Measurements from ENCODE around the gene GPR39. TPM values are rescaled to one million over a fixed set of nuclear protein-coding genes. Genes with fewer than 3 reads are reported as not detected.

GPR39 gene
- total RNA-seq, 4 donors from 2014 or later, result 0.15 TPM; not detected in 3

- no peaks in the 10 kb centered on the region for H3K4me1 ChIP-seq
- TF ChIP-seq POLR2A (IDR thresholded peaks at IDR 0.05) (no peak), CTCF (IDR thresholded peaks at IDR 0.05 in 4 of 5, conservative IDR thresholded peaks at IDR 0.05 in 1 of 5) (no peak)
- no peaks in the 10 kb centered on the region for H3K9me3 ChIP-seq
- no peaks in the 10 kb centered on the region for H3K36me3 ChIP-seq
- H3K27ac ChIP-seq, result no peak overlapping the region
- intact Hi-C loops (cut with DNase I; ENCODE audit: low total_unique reads), result no loop called here
- no peaks in the 10 kb centered on the region for H3K27me3 ChIP-seq
- ATAC-seq, result no peak
- DNase-seq, result no peak
- H3K4me3 ChIP-seq, result no peak overlapping the region
- in situ Hi-C loops (cut with MboI; ENCODE audit: low sequenced_read_pairs in 4 of 4), result no loop called here
These were observed 33.3 kb downstream of the GPR39 start for GRCh38 chr2:132449868-132450267.

- ATAC-seq (no peak), DNase-seq (no peak)
- intact Hi-C loops (cut with DNase I; ENCODE audit: low total_unique reads), result no loop called here
- TF ChIP-seq CTCF (IDR thresholded peaks at IDR 0.05 in 4 of 5, conservative IDR thresholded peaks at IDR 0.05 in 1 of 5) (no peak), POLR2A (IDR thresholded peaks at IDR 0.05) (no peak)
- H3K27me3 ChIP-seq, result no peaks in the 10 kb centered on the region
- H3K27ac ChIP-seq, result no peak overlapping the region
- no peaks in the 10 kb centered on the region for H3K9me3 ChIP-seq
- H3K4me1 ChIP-seq, result no peaks in the 10 kb centered on the region
- no peaks in the 10 kb centered on the region for H3K36me3 ChIP-seq
- in situ Hi-C loops (cut with MboI; ENCODE audit: low sequenced_read_pairs in 4 of 4), result no loop called here
- H3K4me3 ChIP-seq, result no peak overlapping the region
These were observed 44.2 kb downstream of the GPR39 start for GRCh38 chr2:132460781-132461180.

- H3K27me3 ChIP-seq, result no peaks in the 10 kb centered on the region
- H3K4me3 ChIP-seq, result no peak overlapping the region
- in situ Hi-C loops (cut with MboI; ENCODE audit: low sequenced_read_pairs in 4 of 4) (no loop called here), intact Hi-C loops (cut with DNase I; ENCODE audit: low total_unique reads) (no loop called here)
- H3K27ac ChIP-seq, result no peak overlapping the region
- no peak for ATAC-seq
- H3K9me3 ChIP-seq, result no peaks in the 10 kb centered on the region
- H3K4me1 ChIP-seq, result no peaks in the 10 kb centered on the region
- TF ChIP-seq CTCF (IDR thresholded peaks at IDR 0.05 in 4 of 5, conservative IDR thresholded peaks at IDR 0.05 in 1 of 5) (no peak), POLR2A (IDR thresholded peaks at IDR 0.05) (no peak)
- no peak for DNase-seq
- H3K36me3 ChIP-seq, result no peaks in the 10 kb centered on the region
These were observed 45.6 kb downstream of the GPR39 start for GRCh38 chr2:132462236-132462635.

- H3K9me3 ChIP-seq, result no peaks in the 10 kb centered on the region
- H3K4me3 ChIP-seq, result no peak overlapping the region
- TF ChIP-seq CTCF (IDR thresholded peaks at IDR 0.05 in 4 of 5, conservative IDR thresholded peaks at IDR 0.05 in 1 of 5), result no peak
- TF ChIP-seq POLR2A (IDR thresholded peaks at IDR 0.05), result no peak
- no peaks in the 10 kb centered on the region for H3K36me3 ChIP-seq
- no peaks in the 10 kb centered on the region for H3K4me1 ChIP-seq
- ATAC-seq (no peak), DNase-seq (no peak)
- no peaks in the 10 kb centered on the region for H3K27me3 ChIP-seq
- intact Hi-C loops (cut with DNase I; ENCODE audit: low total_unique reads), result no loop called here
- in situ Hi-C loops (cut with MboI; ENCODE audit: low sequenced_read_pairs in 4 of 4), result no loop called here
- H3K27ac ChIP-seq, result no peak overlapping the region
These were observed 47.1 kb downstream of the GPR39 start for GRCh38 chr2:132463719-132464118.

- no peak for ATAC-seq
- no peaks in the 10 kb centered on the region for H3K36me3 ChIP-seq
- H3K9me3 ChIP-seq, result no peaks in the 10 kb centered on the region
- no peak for DNase-seq
- TF ChIP-seq POLR2A (IDR thresholded peaks at IDR 0.05) (no peak), CTCF (IDR thresholded peaks at IDR 0.05 in 4 of 5, conservative IDR thresholded peaks at IDR 0.05 in 1 of 5) (no peak)
- in situ Hi-C loops (cut with MboI; ENCODE audit: low sequenced_read_pairs in 4 of 4), result no loop called here
- intact Hi-C loops (cut with DNase I; ENCODE audit: low total_unique reads), result no loop called here
- no peak overlapping the region for H3K27ac ChIP-seq
- no peak overlapping the region for H3K4me3 ChIP-seq
- H3K4me1 ChIP-seq, result no peaks in the 10 kb centered on the region
- no peaks in the 10 kb centered on the region for H3K27me3 ChIP-seq
These were observed 49.3 kb downstream of the GPR39 start for GRCh38 chr2:132465917-132466316.

Measured in gastrocnemius medialis (tissue), 4 donors.